Gastrocnemius medialis (tissue), 4 donors: ENCODE measurements around the gene PGGT1B. TPM values are rescaled to one million over a fixed set of nuclear protein-coding genes. Genes with fewer than 3 reads are reported as not detected.

Source experiments
- ATAC-seq, 2 donors: fragments of 150-250 bp; one replicate each; pipeline ENCODE4 v1.9.1; 2016
- DNase-seq, 2 donors: peaks; one replicate each; pipeline ENCODE4 v3.0.0-alpha.2; 2019
- H3K27ac ChIP-seq, 4 donors: fragments of 200-600 bp; sonication (generic); 1 replicate in 1 of 4; 2 replicates in 3 of 4; pipeline ENCODE4 v1.5.1; 2016 to 2018; ENCODE audit warnings: mild to moderate bottlenecking in 2 of 4, moderate library complexity in 1 of 4
- H3K27me3 ChIP-seq, 3 donors: fragments of 200-600 bp; sonication (generic) in 2 of 3; 1 replicate in 1 of 3; 2 replicates in 2 of 3; pipeline versions ENCODE4 v1.5.1 to v1.6.0; 2016 to 2019; ENCODE audit warnings: mild to moderate bottlenecking in 1 of 3, moderate library complexity in 1 of 3
- H3K36me3 ChIP-seq, 2 donors: fragments of 200-600 bp; sonication (generic) in 1 of 2; one replicate each; pipeline ENCODE4 v1.5.1; 2017 to 2018
- H3K4me1 ChIP-seq, 2 donors: fragments of 200-600 bp; sonication (generic) in 1 of 2; one replicate each; pipeline ENCODE4 v1.5.1; 2016 to 2017; ENCODE audit warnings: mild to moderate bottlenecking in 2 of 2
- H3K4me3 ChIP-seq, 4 donors: fragments of 200-600 bp; sonication (generic) in 3 of 4; 1 replicate in 1 of 4; 2 replicates in 3 of 4; pipeline ENCODE4 v1.5.1; 2016 to 2019; ENCODE audit warnings: mild to moderate bottlenecking in 2 of 4
- H3K9me3 ChIP-seq, 3 donors: fragments of 200-600 bp; sonication (generic) in 2 of 3; 1 replicate in 1 of 3; 2 replicates in 2 of 3; pipeline ENCODE4 v1.5.1; 2016 to 2019
- CTCF ChIP-seq, 5 experiments: fragments of 450-650 bp in 3 of 5; fragments of 200-600 bp in 2 of 5; sonication (generic) in 2 of 5; IDR thresholded peaks in 4 of 5; conservative IDR thresholded peaks in 1 of 5; 1 replicate in 4 of 5; 2 replicates in 1 of 5; pipeline ENCODE4 v1.5.1; 2016 to 2019; ENCODE audit warnings: antibody characterized with exemption in 5 of 5, mild to moderate bottlenecking in 3 of 5, moderate library complexity in 3 of 5
- POLR2A ChIP-seq, 2 donors: fragments of 450-650 bp; IDR thresholded peaks; one replicate each; pipeline ENCODE4 v1.6.1; 2017; ENCODE audit warnings: antibody characterized with exemption in 2 of 2, mild to moderate bottlenecking in 2 of 2, moderate library complexity in 2 of 2
- in situ Hi-C, 4 donors: fragments of 200-750 bp; cut with MboI; loops; one replicate each; pipeline versions ENCODE4 v1.15.0 to v1.8.0; 2017; ENCODE audit warnings: low sequenced_read_pairs in 4 of 4
- intact Hi-C: fragments of 100-400 bp; cut with DNase I; formaldehyde crosslinking; loops from one replicate; pipeline ENCODE4 v1.15.1; 2023; ENCODE audit warnings: low total_unique reads
- total RNA-seq, 4 donors: library from RNA; depleted of rRNA; stranded (reverse); fragments of >200 nt; gene quantifications; one replicate each; pipeline versions ENCODE4 v1.1.0 to v1.2.3, GENCODE V29; 2016

Gene PGGT1B
- total RNA-seq, 4 donors from 2014 or later = 6.7 to 16.3 (median 10.4) TPM

- no peak for ATAC-seq
- no peak overlapping the region for H3K27ac ChIP-seq
- DNase-seq = no peak
- H3K27me3 ChIP-seq = no peaks in the 10 kb centered on the region
- no peaks in the 10 kb centered on the region for H3K9me3 ChIP-seq
- H3K4me1 ChIP-seq = no peaks in the 10 kb centered on the region
- no peak overlapping the region for H3K4me3 ChIP-seq
- intact Hi-C loops (no loop called here), in situ Hi-C loops (loop anchor here in 1 of 4 donors (25.0 kb wide), 1 partner anchor 558 kb away; no protein-coding TSS in a partner anchor)
- TF ChIP-seq POLR2A (IDR thresholded peaks at IDR 0.05) = no peak
- no peak for TF ChIP-seq CTCF (IDR thresholded peaks at IDR 0.05 in 4 of 5, conservative IDR thresholded peaks at IDR 0.05 in 1 of 5)
- no peaks in the 10 kb centered on the region for H3K36me3 ChIP-seq
Observed at GRCh38 chr5:115304496-115304895, 41.8 kb upstream of the PGGT1B start.

- ATAC-seq (no peak), DNase-seq (no peak)
- TF ChIP-seq POLR2A (IDR thresholded peaks at IDR 0.05) = no peak
- TF ChIP-seq CTCF (IDR thresholded peaks at IDR 0.05 in 4 of 5, conservative IDR thresholded peaks at IDR 0.05 in 1 of 5) = no peak
- in situ Hi-C loops (loop anchor here in 3 of 4 donors (25.0 kb wide), 3 partner anchors 538 to 788 kb away; partner anchors contain the start of genes AP3S1 (in 1 of the 3), ATG12 (in 1 of the 3) and COMMD10 (in 1 of the 3)), intact Hi-C loops (no loop called here)
- no peaks in the 10 kb centered on the region for H3K9me3 ChIP-seq
- H3K36me3 ChIP-seq = no peaks in the 10 kb centered on the region
- H3K27ac ChIP-seq = no peak overlapping the region
- no peaks in the 10 kb centered on the region for H3K27me3 ChIP-seq
- H3K4me1 ChIP-seq = peaks cover 7 to 9% of the 10 kb centered on the region in 2 donors
- H3K4me3 ChIP-seq = no peak overlapping the region
Observed at GRCh38 chr5:115298811-115299210, 36.1 kb upstream of the PGGT1B start.

GRCh38 chr5:115297031-115297430 lies 34.4 kb upstream of the PGGT1B start:
- intact Hi-C loops = no loop called here

GRCh38 chr5:115296124-115297022 lies 33.7 kb upstream of the PGGT1B start, which contains the start of gene CCDC112:
TSS of gene CCDC112 (minus strand) at chr5:115296654. CDS start at chr5:115296543, 111 bp downstream.
- Histone ChIP-seq H3K36me3 (no peaks in the 10 kb centered on the region), H3K9me3 (no peaks in the 10 kb centered on the region), H3K27me3 (no peaks in the 10 kb centered on the region), H3K4me3 (peak within 1 kb of the TSS; percentile 71 to 91 (median 79)), H3K4me1 (peaks cover 7 to 9% of the 10 kb centered on the region in 2 donors), H3K27ac (peak within 1 kb of the TSS in 3 of 4 donors; percentile 32 to 61 (median 39))
- ATAC-seq = peak; percentile 67 to 81
- TF ChIP-seq CTCF (IDR thresholded peaks at IDR 0.05 in 4 of 5, conservative IDR thresholded peaks at IDR 0.05 in 1 of 5) (no peak), POLR2A (IDR thresholded peaks at IDR 0.05) (peak in 1 of 2 donors; percentile 37)
- in situ Hi-C loops (loop anchor here in 3 of 4 donors (25.0 kb wide), 3 partner anchors 541 to 791 kb away; partner anchors contain the start of genes AP3S1 (in 1 of the 3), ATG12 (in 1 of the 3) and COMMD10 (in 1 of the 3)), intact Hi-C loops (no loop called here)
- DNase-seq = peak; percentile 45 to 55

More at GRCh38 chr5:115297031-115297430, 34.4 kb upstream of the PGGT1B start:
- no peak for TF ChIP-seq POLR2A (IDR thresholded peaks at IDR 0.05)
- TF ChIP-seq CTCF (IDR thresholded peaks at IDR 0.05 in 4 of 5, conservative IDR thresholded peaks at IDR 0.05 in 1 of 5) = no peak
- H3K27me3 ChIP-seq = no peaks in the 10 kb centered on the region
- DNase-seq (no peak), ATAC-seq (no peak)
- no peaks in the 10 kb centered on the region for H3K9me3 ChIP-seq
- peaks cover 7 to 9% of the 10 kb centered on the region in 2 donors for H3K4me1 ChIP-seq
- H3K36me3 ChIP-seq = no peaks in the 10 kb centered on the region
- H3K4me3 ChIP-seq = peak overlapping the region in 3 of 4 donors; percentile 71 to 84 (median 74)
- in situ Hi-C loops = loop anchor here in 3 of 4 donors (25.0 kb wide), 3 partner anchors 540 to 790 kb away; partner anchors contain the start of genes AP3S1 (in 1 of the 3), ATG12 (in 1 of the 3) and COMMD10 (in 1 of the 3)
- H3K27ac ChIP-seq = no peak overlapping the region
